Germinal center (tissue), 1 donor: Measurements from ENCODE around the gene TELO2.
"Not testable (repeated sequence)": the region's sequence is repeated elsewhere in the genome, so short reads cannot be mapped to it uniquely, and the experiment has no call there.

ENCODE experiments used
- DNase-seq: peaks from one replicate; pipeline ENCODE4 v3.0.0; 2012; ENCODE audit warnings: mixed read lengths, low spot score

TELO2 gene

GRCh38 chr16:1475552-1476114 is 17.5 kb upstream of the TELO2 start:
- no peak for DNase-seq

- no peak for DNase-seq
These were observed 16.1 kb upstream of the TELO2 start for GRCh38 chr16:1477033-1477432.

- DNase-seq: not testable (repeated sequence)
These were observed 14.2 kb upstream of the TELO2 start for GRCh38 chr16:1478937-1479336.

- DNase-seq: no peak
These were observed 11.0 kb upstream of the TELO2 start for GRCh38 chr16:1481906-1482835.

GRCh38 chr16:1485847-1486496 is 7.2 kb upstream of the TELO2 start:
- no peak for DNase-seq

GRCh38 chr16:1486551-1487390 is 6.4 kb upstream of the TELO2 start:
- no peak for DNase-seq

- no peak for DNase-seq
These were observed 5.6 kb upstream of the TELO2 start for GRCh38 chr16:1487395-1488053.

- no peak for DNase-seq
These were observed 5.0 kb upstream of the TELO2 start for GRCh38 chr16:1488054-1488601.

- DNase-seq: no peak
These were observed 4.5 kb upstream of the TELO2 start, which contains the start of gene PTX4 for GRCh38 chr16:1488619-1489018. PTX4 (minus strand) TSS chr16:1488944; CDS start chr16:1488909, 35 bp downstream.

GRCh38 chr16:1489077-1489476 is 4.1 kb upstream of the TELO2 start:
- no peak for DNase-seq

GRCh38 chr16:1491327-1491726 is 1.8 kb upstream of the TELO2 start:
- no peak for DNase-seq

GRCh38 chr16:1492082-1492922 is 858 bp upstream of the TELO2 start:
- DNase-seq: no peak

- no peak for DNase-seq
These were observed 560 bp downstream of the TELO2 start for GRCh38 chr16:1493746-1494094.

- no peak for DNase-seq
These were observed 1.0 kb downstream of the TELO2 start for GRCh38 chr16:1494129-1494640.

GRCh38 chr16:1494711-1495110 is 1.6 kb downstream of the TELO2 start:
- DNase-seq: no peak

- DNase-seq: no peak
These were observed 2.2 kb downstream of the TELO2 start for GRCh38 chr16:1495211-1495888.

- no peak for DNase-seq
These were observed 2.7 kb downstream of the TELO2 start for GRCh38 chr16:1495889-1496262.

GRCh38 chr16:1496464-1496863 is 3.3 kb downstream of the TELO2 start:
- DNase-seq: no peak

GRCh38 chr16:1497014-1497598 is 3.9 kb downstream of the TELO2 start:
- DNase-seq: no peak
